Measurements from ENCODE around the gene MTMR11.

MTMR11 gene

DNA sequence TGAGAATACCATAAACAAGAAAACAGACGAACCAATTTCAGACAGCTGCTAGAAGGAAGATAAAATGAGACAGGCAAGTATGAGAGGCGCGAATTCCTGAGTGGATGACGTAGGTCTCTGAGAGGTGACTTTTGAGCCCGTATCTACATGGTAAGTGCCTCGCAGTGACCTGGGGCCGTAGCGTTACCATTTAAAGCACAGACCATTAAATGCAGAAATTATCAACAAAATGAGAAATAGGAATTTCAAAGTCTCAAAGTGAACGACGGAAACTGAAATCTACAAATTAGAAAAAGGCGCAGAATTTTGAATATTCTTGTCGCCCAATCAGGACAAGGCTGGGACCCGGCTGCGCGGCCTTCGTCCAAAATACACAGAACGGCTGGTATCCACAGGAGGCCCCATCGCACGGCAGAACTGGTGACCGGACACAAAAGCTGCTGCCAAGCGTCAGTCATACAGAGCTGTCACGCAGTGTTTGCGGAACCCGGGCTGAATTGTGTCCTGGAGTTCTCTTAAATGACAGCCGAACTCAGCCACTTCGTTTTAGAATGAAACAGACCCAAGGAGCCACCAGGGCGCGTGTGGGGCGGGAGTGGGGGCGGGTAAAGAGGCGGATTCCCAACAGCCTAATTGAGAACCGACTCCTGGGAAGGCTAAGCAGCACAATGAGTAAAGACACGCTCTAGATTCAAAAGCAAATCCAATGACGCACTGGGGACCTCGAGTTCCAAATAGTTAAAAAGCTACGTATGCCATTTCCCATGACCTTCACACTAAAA is 51.1 kb downstream of the MTMR11 start:
- Histone ChIP-seq H2AFZ (ENCODE audit: low read depth, low read length) (no peak overlapping the region), H3K4me1 (ENCODE audit: insufficient read depth, low read length) (peaks cover 19% of the 10 kb centered on the region), H3K36me3 (ENCODE audit: insufficient read depth, low read length) (no peaks in the 10 kb centered on the region)

DNA sequence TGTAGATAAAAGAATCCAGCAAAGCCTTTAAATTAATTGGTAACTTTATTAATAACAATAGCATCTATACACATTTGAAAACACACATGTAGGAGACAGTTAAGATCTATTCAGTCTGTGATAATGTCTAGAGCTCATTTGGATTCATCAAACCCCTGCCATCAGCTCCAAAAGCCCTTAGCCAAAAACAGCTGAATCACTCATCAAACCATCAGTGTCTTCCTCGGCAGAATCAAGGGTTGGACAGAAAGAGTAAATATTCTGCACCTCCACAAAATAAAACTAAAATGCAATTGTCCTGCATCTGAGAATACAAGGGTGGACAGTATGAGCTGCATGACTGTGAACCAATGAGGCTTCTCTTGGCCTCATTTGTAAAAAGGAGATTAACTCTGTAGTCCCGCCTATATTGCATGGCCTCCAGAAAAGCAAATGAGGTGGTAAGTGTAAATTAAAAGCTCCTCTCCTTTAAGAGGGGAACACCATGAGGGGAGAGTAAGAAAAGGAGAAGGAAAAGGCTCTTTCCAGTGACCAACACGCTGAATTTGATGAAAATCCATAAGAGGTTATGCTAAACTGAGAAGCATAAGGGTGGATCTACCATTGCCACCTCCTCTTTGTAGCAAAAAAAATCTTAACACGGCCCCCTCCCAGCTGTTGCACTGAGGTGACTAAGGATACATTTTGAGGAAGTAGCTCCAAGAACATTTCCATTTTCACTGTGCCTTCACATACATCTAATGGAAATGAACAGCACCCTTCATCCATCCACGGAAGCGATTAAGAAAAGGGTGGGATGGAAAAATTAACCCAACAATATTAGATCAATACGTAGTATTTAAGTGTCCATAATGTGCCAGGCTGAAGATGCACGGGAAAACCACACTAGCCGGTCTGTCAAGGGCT is 52.0 kb downstream of the MTMR11 start:
- no peak overlapping the region for H2AFZ ChIP-seq (ENCODE audit: low read depth, low read length)
- H3K4me3 ChIP-seq (ENCODE audit: low read length) = peak overlapping the region; percentile 62

More for the DNA sequence above, 51.1 kb downstream of the MTMR11 start:
- H3K9me3 ChIP-seq (ENCODE audit: low read length) = no peaks in the 10 kb centered on the region
- no peaks in the 10 kb centered on the region for H3K27me3 ChIP-seq (ENCODE audit: insufficient read depth, low read length)
- peak overlapping the region; percentile 62 for H3K4me3 ChIP-seq (ENCODE audit: low read length)

DNA sequence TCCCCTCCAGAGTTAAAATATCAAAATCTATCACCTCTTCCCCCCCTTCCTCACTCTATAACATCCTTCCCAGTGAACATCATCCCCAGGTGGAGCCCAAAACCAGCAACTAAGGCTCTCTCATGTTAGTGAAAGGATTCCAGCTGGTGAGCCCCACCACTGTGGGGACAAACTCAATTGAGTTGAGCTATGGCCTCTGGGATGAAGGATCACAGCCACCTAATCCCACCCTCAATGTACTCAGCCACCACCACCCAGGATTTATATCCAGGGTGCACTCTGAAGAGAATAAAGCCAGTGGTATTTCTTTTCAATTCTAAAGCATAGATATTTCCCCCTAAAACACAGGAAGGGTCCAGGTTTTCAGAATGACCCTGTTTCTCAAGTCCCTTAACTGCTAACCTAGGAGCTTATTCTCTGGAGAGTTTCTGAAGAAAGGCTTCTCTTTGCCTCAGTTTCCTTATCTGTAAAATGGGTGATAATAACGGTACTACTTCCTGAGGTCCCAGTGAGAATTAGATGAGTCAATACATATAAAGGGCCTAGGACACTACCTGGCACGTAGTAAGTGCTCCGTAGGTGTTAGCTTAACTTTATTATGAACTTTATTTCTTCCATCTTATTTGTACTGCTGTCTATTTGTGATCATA is 53.0 kb downstream of the MTMR11 start:
- Histone ChIP-seq H3K4me3 (ENCODE audit: low read length) (peak overlapping the region; percentile 62), H3K4me1 (ENCODE audit: insufficient read depth, low read length) (peaks cover 16% of the 10 kb centered on the region), H3K9me3 (ENCODE audit: low read length) (no peaks in the 10 kb centered on the region), H2AFZ (ENCODE audit: low read depth, low read length) (no peak overlapping the region), H3K27me3 (ENCODE audit: insufficient read depth, low read length) (no peaks in the 10 kb centered on the region), H3K36me3 (ENCODE audit: insufficient read depth, low read length) (no peaks in the 10 kb centered on the region)

More for the DNA sequence above, 52.0 kb downstream of the MTMR11 start:
- H3K4me1 ChIP-seq (ENCODE audit: insufficient read depth, low read length) = peaks cover 19% of the 10 kb centered on the region
- H3K9me3 ChIP-seq (ENCODE audit: low read length) = no peaks in the 10 kb centered on the region
- no peaks in the 10 kb centered on the region for H3K36me3 ChIP-seq (ENCODE audit: insufficient read depth, low read length)
- H3K27me3 ChIP-seq (ENCODE audit: insufficient read depth, low read length) = no peaks in the 10 kb centered on the region

DNA sequence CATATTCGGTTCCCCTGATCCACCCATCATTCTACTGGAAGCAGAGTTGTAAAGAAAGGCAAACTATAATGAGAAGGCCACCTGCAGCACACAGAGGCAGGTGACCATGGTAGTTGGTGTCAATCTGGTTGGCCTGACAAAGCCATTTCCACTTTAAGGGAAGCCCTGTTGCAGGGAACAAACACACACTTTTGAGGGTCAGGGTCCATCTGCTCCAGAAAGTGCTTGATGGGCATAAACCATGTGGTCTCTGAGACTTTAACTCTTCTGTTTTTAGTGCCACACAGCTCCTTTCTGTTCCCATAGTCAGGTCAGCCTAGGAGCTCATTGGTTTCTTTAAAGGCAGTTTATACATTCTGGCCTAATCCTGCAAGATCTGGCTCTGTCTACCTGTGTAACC is 54.8 kb downstream of the MTMR11 start:
- H3K36me3 ChIP-seq (ENCODE audit: insufficient read depth, low read length) = no peaks in the 10 kb centered on the region
- H3K27me3 ChIP-seq (ENCODE audit: insufficient read depth, low read length) = no peaks in the 10 kb centered on the region
- H3K9me3 ChIP-seq (ENCODE audit: low read length) = no peaks in the 10 kb centered on the region
- no peak overlapping the region for H2AFZ ChIP-seq (ENCODE audit: low read depth, low read length)
- peaks cover 15% of the 10 kb centered on the region for H3K4me1 ChIP-seq (ENCODE audit: insufficient read depth, low read length)
- no peak overlapping the region for H3K4me3 ChIP-seq (ENCODE audit: low read length)

DNA sequence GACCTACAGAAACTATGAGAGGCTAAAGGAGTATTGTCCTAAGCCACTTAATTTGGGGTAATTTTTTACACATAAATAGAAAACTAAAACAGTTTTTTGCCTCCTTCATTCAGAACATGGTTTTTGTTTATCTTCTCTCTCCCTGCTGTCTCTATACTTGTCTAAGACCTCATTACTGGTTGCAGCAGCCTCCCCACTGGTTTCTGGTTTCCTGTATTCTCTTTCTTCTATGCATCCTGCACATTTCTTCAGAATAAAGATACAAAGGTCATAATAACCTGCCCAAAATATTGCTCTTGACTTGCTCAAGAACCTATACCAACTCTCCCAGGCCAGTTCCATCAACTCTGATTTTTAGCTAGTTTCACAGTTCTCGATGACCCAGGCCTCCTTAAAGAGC is 57.1 kb downstream of the MTMR11 start:
- Histone ChIP-seq H3K4me1 (ENCODE audit: insufficient read depth, low read length) (peaks cover 9% of the 10 kb centered on the region), H3K4me3 (ENCODE audit: low read length) (no peak overlapping the region), H2AFZ (ENCODE audit: low read depth, low read length) (no peak overlapping the region), H3K9me3 (ENCODE audit: low read length) (no peaks in the 10 kb centered on the region), H3K27me3 (ENCODE audit: insufficient read depth, low read length) (no peaks in the 10 kb centered on the region), H3K36me3 (ENCODE audit: insufficient read depth, low read length) (no peaks in the 10 kb centered on the region)

All from neuron (in vitro differentiated cells).